ENCODE data around the gene AKR1C1. TPM values are rescaled to one million over a fixed set of nuclear protein-coding genes. Genes with fewer than 3 reads are reported as not detected.
"Not testable (repeated sequence)": the region's sequence is repeated elsewhere in the genome, so short reads cannot be mapped to it uniquely, and the experiment has no call there.

Gene AKR1C1
- total RNA-seq, result under 1 TPM; 0.17 to 0.48 TPM

GRCh38 chr10:4962876-4963814 is at the start of gene AKR1C1:
Gene AKR1C1 (plus strand): TSS chr10:4963415. CDS start chr10:4963445, 30 bp downstream.
- CTCF ChIA-PET, POLR2A ChIA-PET: not testable (repeated sequence)

- POLR2A ChIA-PET, result no interaction called here
These were observed 48.9 kb upstream of the AKR1C1 start for GRCh38 chr10:4914213-4914850.

GRCh38 chr10:4916086-4916716 is 47.0 kb upstream of the AKR1C1 start:
- ChIA-PET CTCF (no interaction called here), POLR2A (no interaction called here)

More at GRCh38 chr10:4914213-4914850, 48.9 kb upstream of the AKR1C1 start:
- CTCF ChIA-PET, result no interaction called here

- CTCF ChIA-PET, result no interaction called here
- POLR2A ChIA-PET, result no interaction called here
These were observed 45.0 kb upstream of the AKR1C1 start for GRCh38 chr10:4918236-4918635.

- POLR2A ChIA-PET, CTCF ChIA-PET: not testable (repeated sequence)
These were observed 38.7 kb upstream of the AKR1C1 start for GRCh38 chr10:4924482-4924881.

GRCh38 chr10:4926400-4926799 is 36.8 kb upstream of the AKR1C1 start:
- CTCF ChIA-PET, result no interaction called here
- POLR2A ChIA-PET, result no interaction called here

GRCh38 chr10:4931587-4931986 is 31.6 kb upstream of the AKR1C1 start:
- ChIA-PET CTCF (no interaction called here), POLR2A (no interaction called here)

GRCh38 chr10:4934391-4934987 is 28.7 kb upstream of the AKR1C1 start:
- POLR2A ChIA-PET, result no interaction called here
- CTCF ChIA-PET, result no interaction called here

- ChIA-PET CTCF (no interaction called here), POLR2A (no interaction called here)
These were observed 25.9 kb upstream of the AKR1C1 start for GRCh38 chr10:4937346-4937745.

GRCh38 chr10:4939224-4940072 is 23.8 kb upstream of the AKR1C1 start:
- ChIA-PET CTCF (no interaction called here), POLR2A (no interaction called here)

- POLR2A ChIA-PET, CTCF ChIA-PET: not testable (repeated sequence)
These were observed 23.2 kb upstream of the AKR1C1 start for GRCh38 chr10:4940073-4940428.

- POLR2A ChIA-PET, CTCF ChIA-PET: not testable (repeated sequence)
These were observed 22.3 kb upstream of the AKR1C1 start for GRCh38 chr10:4940909-4941308.

- ChIA-PET CTCF (no interaction called here), POLR2A (no interaction called here)
These were observed 21.5 kb upstream of the AKR1C1 start for GRCh38 chr10:4941540-4942330.

GRCh38 chr10:4942931-4943330 is 20.3 kb upstream of the AKR1C1 start:
- POLR2A ChIA-PET, result not testable (repeated sequence)

GRCh38 chr10:4943416-4943815 is 19.8 kb upstream of the AKR1C1 start:
- POLR2A ChIA-PET, CTCF ChIA-PET: not testable (repeated sequence)

More at GRCh38 chr10:4942931-4943330, 20.3 kb upstream of the AKR1C1 start:
- CTCF ChIA-PET, result not testable (repeated sequence)

- ChIA-PET POLR2A (no interaction called here), CTCF (no interaction called here)
These were observed 19.4 kb upstream of the AKR1C1 start for GRCh38 chr10:4943821-4944220.

- POLR2A ChIA-PET, result no interaction called here
These were observed 18.4 kb upstream of the AKR1C1 start for GRCh38 chr10:4944841-4945240.

GRCh38 chr10:4945766-4946717 is 17.2 kb upstream of the AKR1C1 start:
- CTCF ChIA-PET, result no interaction called here
- POLR2A ChIA-PET, result no interaction called here

More at GRCh38 chr10:4944841-4945240, 18.4 kb upstream of the AKR1C1 start:
- CTCF ChIA-PET, result no interaction called here

Data from activated CD8-positive, alpha-beta memory T cell treated with anti-CD3 and anti-CD28 coated beads for 36 hours (primary cell).